ENCODE results near the gene C6orf62. TPM values are rescaled to one million over a fixed set of nuclear protein-coding genes. Genes with fewer than 3 reads are reported as not detected.

The C6orf62 gene
- polyA plus RNA-seq, 2 of the 4 experiments (the other 2 are of a cell fraction): 66.3 to 73.4 TPM

DNA sequence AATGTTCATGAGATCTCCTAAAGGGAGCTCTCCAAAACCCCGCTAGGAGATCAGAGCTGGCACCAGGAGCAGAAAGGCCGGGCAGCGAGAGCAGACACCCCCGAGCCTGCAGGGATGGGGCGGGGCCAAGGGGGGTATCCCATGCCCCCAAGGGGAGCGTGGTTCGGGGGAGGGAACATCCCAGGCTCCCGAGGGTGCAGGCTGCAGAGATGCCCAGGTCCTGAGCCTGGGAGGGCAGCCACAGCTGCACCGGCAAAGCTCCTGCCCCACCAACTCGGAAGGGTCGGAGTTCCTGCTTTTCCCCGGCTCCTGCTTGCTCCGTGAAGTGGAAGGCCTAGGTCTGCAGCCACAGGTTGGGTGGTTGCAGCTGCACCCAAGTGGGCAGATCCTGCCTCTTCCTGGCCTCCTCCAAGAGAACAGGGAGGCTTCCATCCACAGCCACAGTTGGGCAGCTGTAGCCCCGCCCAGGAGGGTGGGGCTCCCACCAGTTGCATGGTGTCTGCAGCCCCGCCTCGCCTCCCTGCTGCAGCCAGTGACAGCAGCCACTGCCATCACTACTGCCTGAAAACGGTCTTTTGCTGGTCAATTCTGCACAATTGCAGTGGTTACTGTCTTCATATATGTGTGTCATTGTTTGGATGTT, 42.4 kb upstream of the C6orf62 start:
- Histone ChIP-seq H3K4me1 (no peaks in the 10 kb centered on the region), H3K9me3 (no peaks in the 10 kb centered on the region), H3K27ac (no peak overlapping the region), H3K4me2 (no peak overlapping the region), H3K4me3 (no peak overlapping the region)
- ChIA-PET POLR2A (no interaction called here), CTCF (interaction anchor here (1.0 to 3.3 kb wide), 2 partner anchors 51 to 180 kb away, joined by 4 to 11 read pairs; no protein-coding TSS in a partner anchor)
- TF ChIP-seq MAFK (IDR thresholded peaks at IDR 0.05; ENCODE audit: partially characterized antibody) (no peak), SMC3 (IDR thresholded peaks at IDR 0.05) (no peak), MAZ (IDR thresholded peaks at IDR 0.05; ENCODE audit: borderline replicate concordance, low read depth, low read length) (no peak), TP53 (CRISPR knock-in tag; IDR thresholded peaks at IDR 0.05) (no peak), NPAS2 (CRISPR knock-in tag; IDR thresholded peaks at IDR 0.05; ENCODE audit: borderline replicate concordance) (no peak)
- TF ChIP-seq, protein P1, sequence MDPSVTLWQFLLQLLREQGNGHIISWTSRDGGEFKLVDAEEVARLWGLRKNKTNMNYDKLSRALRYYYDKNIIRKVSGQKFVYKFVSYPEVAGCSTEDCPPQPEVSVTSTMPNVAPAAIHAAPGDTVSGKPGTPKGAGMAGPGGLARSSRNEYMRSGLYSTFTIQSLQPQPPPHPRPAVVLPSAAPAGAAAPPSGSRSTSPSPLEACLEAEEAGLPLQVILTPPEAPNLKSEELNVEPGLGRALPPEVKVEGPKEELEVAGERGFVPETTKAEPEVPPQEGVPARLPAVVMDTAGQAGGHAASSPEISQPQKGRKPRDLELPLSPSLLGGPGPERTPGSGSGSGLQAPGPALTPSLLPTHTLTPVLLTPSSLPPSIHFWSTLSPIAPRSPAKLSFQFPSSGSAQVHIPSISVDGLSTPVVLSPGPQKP (IDR thresholded peaks at IDR 0.05; ENCODE audit: low read depth, low read length): no peak
- TF ChIP-seq, protein P2, sequence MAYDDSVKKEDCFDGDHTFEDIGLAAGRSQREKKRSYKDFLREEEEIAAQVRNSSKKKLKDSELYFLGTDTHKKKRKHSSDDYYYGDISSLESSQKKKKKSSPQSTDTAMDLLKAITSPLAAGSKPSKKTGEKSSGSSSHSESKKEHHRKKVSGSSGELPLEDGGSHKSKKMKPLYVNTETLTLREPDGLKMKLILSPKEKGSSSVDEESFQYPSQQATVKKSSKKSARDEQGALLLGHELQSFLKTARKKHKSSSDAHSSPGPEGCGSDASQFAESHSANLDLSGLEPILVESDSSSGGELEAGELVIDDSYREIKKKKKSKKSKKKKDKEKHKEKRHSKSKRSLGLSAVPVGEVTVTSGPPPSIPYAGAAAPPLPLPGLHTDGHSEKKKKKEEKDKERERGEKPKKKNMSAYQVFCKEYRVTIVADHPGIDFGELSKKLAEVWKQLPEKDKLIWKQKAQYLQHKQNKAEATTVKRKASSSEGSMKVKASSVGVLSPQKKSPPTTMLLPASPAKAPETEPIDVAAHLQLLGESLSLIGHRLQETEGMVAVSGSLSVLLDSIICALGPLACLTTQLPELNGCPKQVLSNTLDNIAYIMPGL (CRISPR knock-in tag; IDR thresholded peaks at IDR 0.05; ENCODE audit: borderline replicate concordance): no peak
- ATAC-seq (peak; percentile 74 to 92; a peak in 5 of 6 replicates), DNase-seq (ENCODE audit: low read depth in 1 of 2, low spot score in 1 of 2) (no peak), FAIRE-seq (no peak)
- WGBS (ENCODE audit: missing lambda C conversion rate): 64% methylated on average over 7 of the region's 17 CpGs

DNA sequence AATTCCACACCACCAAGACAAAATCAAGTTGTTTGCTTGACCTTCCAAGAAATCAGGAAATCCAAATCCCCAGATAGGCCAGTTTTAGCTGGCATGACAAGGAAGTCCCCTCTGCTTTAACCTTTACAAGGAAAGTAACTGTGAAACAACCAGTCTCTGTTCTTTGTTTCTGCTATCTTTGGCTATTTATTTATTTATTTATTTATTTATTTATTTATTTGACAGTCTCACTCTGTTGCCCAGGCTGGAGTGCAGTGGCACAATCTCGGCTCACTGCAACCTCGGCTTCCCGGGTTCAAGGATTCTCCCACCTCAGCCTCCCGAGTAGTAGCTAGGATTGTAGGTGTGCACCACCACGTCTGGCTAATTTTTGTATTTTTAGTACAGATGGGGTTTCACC, 41.3 kb upstream of the C6orf62 start:
- Histone ChIP-seq H3K4me2 (no peak overlapping the region), H3K9me3 (no peaks in the 10 kb centered on the region), H3K4me1 (0 out of 3 replicates have a peak, but pooled peaks cover 4% of the 10 kb centered on the region), H3K4me3 (no peak overlapping the region), H3K27ac (no peak overlapping the region)
- TF ChIP-seq CHD2 (IDR thresholded peaks at IDR 0.05; ENCODE audit: low read length, partially characterized antibody) (no peak), ZC3H11A (IDR thresholded peaks at IDR 0.05) (0 out of 2 replicates have a peak, but pooled peaks have one; percentile 7)
- ATAC-seq (no peak), FAIRE-seq (no peak), DNase-seq (ENCODE audit: low read depth in 1 of 2, low spot score in 1 of 2) (no peak)
- 95% methylated on average over 5 of the region's 5 CpGs for WGBS (ENCODE audit: missing lambda C conversion rate)
- ChIA-PET CTCF (interaction anchor here (1.0 to 3.3 kb wide), 3 partner anchors 50 to 179 kb away, joined by 3 to 11 read pairs (median 4); no protein-coding TSS in a partner anchor), POLR2A (interaction anchor here (0.5 kb wide), 1 partner anchor 371 kb away, joined by 5 read pairs; no protein-coding TSS in a partner anchor)

DNA sequence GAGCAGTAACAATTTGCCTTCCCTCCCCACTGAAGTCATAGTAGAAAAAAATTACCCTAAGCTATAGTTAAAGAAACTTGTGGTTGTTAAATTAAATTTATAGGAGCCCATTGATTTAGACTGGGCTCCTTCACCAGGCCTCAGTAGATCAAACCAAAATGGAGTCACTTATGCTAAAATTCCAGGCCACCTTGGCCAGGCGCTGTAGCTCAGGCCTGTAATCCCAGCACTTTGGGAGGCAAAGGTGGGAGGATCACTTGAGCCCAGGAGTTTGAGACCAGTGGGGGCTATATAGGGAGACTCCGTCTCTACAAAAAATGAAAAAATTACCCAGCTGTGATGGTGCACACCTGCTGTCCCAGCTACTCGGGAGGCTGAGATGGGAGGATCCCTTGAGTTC, 40.8 kb upstream of the C6orf62 start:
- ATAC-seq (no peak), FAIRE-seq (no peak), DNase-seq (ENCODE audit: low read depth in 1 of 2, low spot score in 1 of 2) (no peak)
- Histone ChIP-seq H3K27ac (no peak overlapping the region), H3K4me3 (no peak overlapping the region), H3K4me2 (no peak overlapping the region), H3K9me3 (peaks cover under 1% of the 10 kb centered on the region; the same call in 2 of the 3 replicates), H3K4me1 (0 out of 3 replicates have a peak, but pooled peaks cover 6% of the 10 kb centered on the region)
- 90% methylated on average over 3 of the region's 3 CpGs for WGBS (ENCODE audit: missing lambda C conversion rate)
- ChIA-PET CTCF (interaction anchor here (0.6 to 3.3 kb wide), 5 partner anchors 8 to 555 kb away, joined by 3 to 11 read pairs (median 3); no protein-coding TSS in a partner anchor), POLR2A (no interaction called here)
- TF ChIP-seq, protein P3, sequence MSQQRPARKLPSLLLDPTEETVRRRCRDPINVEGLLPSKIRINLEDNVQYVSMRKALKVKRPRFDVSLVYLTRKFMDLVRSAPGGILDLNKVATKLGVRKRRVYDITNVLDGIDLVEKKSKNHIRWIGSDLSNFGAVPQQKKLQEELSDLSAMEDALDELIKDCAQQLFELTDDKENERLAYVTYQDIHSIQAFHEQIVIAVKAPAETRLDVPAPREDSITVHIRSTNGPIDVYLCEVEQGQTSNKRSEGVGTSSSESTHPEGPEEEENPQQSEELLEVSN (IDR thresholded peaks at IDR 0.05; ENCODE audit: borderline replicate concordance, low read depth): no peak
- TF ChIP-seq BHLHE40 (IDR thresholded peaks at IDR 0.05; ENCODE audit: low read depth, low read length): no peak

DNA sequence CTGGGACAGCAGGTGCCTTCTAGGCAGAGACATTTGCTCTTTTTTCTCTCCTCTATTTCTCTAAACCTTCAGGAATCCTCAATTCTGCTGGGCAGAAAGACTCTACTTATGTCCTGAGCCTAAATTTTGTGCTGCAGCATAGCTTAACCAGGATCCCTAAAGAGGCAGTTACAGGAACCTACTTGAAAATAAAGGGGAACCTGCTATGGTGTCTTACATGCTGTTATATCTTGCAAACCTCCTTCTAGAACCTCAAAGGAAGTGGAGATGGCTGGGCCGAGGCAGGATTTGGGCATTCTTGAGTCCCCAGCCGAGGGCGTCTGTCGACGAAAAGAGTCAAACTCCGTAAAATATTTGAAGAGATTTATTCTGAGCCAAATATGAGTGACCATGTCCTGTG, 38.7 kb upstream of the C6orf62 start:
- H3K4me1 ChIP-seq: 0 out of 3 replicates have a peak, but pooled peaks cover 6% of the 10 kb centered on the region
- CTCF ChIA-PET: interaction anchor here (0.7 to 1.6 kb wide), 3 partner anchors 9 to 176 kb away, joined by 3 to 8 read pairs (median 3); no protein-coding TSS in a partner anchor
- FAIRE-seq: no peak
- H3K4me2 ChIP-seq: no peak overlapping the region
- no peak for DNase-seq (ENCODE audit: low read depth in 1 of 2, low spot score in 1 of 2)
- WGBS (ENCODE audit: missing lambda C conversion rate): 93% methylated on average over 6 of the region's 6 CpGs
- no peak overlapping the region for H3K4me3 ChIP-seq
- TF ChIP-seq MAZ (IDR thresholded peaks at IDR 0.05; ENCODE audit: borderline replicate concordance, low read depth, low read length) (no peak), FOSL2 (IDR thresholded peaks at IDR 0.05) (no peak), FOSL2 (CRISPR knock-in tag; IDR thresholded peaks at IDR 0.05) (no peak), TFCP2L1 (CRISPR knock-in tag; IDR thresholded peaks at IDR 0.05) (no peak), RFX5 (IDR thresholded peaks at IDR 0.05) (no peak), SMC3 (IDR thresholded peaks at IDR 0.05) (no peak), PHF8 (IDR thresholded peaks at IDR 0.05; ENCODE audit: borderline replicate concordance, low read depth) (no peak), HOXB13 (CRISPR knock-in tag; IDR thresholded peaks at IDR 0.05; ENCODE audit: low read depth) (no peak), CHD2 (IDR thresholded peaks at IDR 0.05; ENCODE audit: low read length, partially characterized antibody) (no peak), HOXA7 (CRISPR knock-in tag; IDR thresholded peaks at IDR 0.05) (no peak), RAD21 (conservative IDR thresholded peaks at IDR 0.05 in 1 of 2, IDR thresholded peaks at IDR 0.05 in 1 of 2) (no peak)
- TF ChIP-seq, protein P1 (IDR thresholded peaks at IDR 0.05; ENCODE audit: low read depth, low read length): no peak
- TF ChIP-seq, protein P2 (CRISPR knock-in tag; IDR thresholded peaks at IDR 0.05; ENCODE audit: borderline replicate concordance): no peak
- POLR2A ChIA-PET: interaction anchor here (1.4 kb wide), 1 partner anchor 36 kb away, joined by 4 read pairs; no protein-coding TSS in a partner anchor
- ATAC-seq: no peak
- no peak overlapping the region for H3K27ac ChIP-seq
- peaks cover 8% of the 10 kb centered on the region; the same call in 2 of the 3 replicates for H3K9me3 ChIP-seq

Measured in A549 (cell line).